ENCODE results near the gene UBE2O.
A peak's percentile ranks its signal among the peaks of the same experiment; 100 is the strongest.

The UBE2O gene

DNA sequence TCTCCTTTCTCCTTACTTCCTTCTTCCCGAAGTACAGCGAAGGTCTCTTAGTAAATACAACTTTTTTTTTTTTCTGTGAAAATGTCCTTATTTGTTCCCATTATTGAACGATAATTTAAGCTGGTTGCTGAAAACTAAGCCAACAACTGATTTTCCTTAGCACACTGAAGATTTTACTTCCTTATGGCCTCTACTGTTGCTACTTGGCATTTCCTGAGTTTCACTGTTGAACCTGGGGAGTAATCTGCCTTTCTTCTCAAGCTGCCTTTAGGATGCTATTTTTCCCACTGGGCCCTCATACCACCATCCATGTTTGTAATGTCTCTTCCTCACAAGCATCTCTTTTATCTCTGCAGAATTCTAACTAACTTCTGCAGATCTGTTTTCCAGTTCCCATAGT is 26.1 kb downstream of the UBE2O start (continued):
- TF ChIP-seq, protein P1, sequence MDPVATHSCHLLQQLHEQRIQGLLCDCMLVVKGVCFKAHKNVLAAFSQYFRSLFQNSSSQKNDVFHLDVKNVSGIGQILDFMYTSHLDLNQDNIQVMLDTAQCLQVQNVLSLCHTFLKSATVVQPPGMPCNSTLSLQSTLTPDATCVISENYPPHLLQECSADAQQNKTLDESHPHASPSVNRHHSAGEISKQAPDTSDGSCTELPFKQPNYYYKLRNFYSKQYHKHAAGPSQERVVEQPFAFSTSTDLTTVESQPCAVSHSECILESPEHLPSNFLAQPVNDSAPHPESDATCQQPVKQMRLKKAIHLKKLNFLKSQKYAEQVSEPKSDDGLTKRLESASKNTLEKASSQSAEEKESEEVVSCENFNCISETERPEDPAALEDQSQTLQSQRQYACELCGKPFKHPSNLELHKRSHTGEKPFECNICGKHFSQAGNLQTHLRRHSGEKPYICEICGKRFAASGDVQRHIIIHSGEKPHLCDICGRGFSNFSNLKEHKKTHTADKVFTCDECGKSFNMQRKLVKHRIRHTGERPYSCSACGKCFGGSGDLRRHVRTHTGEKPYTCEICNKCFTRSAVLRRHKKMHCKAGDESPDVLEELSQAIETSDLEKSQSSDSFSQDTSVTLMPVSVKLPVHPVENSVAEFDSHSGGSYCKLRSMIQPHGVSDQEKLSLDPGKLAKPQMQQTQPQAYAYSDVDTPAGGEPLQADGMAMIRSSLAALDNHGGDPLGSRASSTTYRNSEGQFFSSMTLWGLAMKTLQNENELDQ (tag by site-specific recombination; IDR thresholded peaks at IDR 0.05; ENCODE audit: low read depth), result no peak
- TF ChIP-seq, protein P2, sequence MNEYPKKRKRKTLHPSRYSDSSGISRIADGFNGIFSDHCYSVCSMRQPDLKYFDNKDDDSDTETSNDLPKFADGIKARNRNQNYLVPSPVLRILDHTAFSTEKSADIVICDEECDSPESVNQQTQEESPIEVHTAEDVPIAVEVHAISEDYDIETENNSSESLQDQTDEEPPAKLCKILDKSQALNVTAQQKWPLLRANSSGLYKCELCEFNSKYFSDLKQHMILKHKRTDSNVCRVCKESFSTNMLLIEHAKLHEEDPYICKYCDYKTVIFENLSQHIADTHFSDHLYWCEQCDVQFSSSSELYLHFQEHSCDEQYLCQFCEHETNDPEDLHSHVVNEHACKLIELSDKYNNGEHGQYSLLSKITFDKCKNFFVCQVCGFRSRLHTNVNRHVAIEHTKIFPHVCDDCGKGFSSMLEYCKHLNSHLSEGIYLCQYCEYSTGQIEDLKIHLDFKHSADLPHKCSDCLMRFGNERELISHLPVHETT (tag by site-specific recombination; IDR thresholded peaks at IDR 0.05), result no peak
- TF ChIP-seq ZNF2 (tag by site-specific recombination; IDR thresholded peaks at IDR 0.05), result no peak

DNA sequence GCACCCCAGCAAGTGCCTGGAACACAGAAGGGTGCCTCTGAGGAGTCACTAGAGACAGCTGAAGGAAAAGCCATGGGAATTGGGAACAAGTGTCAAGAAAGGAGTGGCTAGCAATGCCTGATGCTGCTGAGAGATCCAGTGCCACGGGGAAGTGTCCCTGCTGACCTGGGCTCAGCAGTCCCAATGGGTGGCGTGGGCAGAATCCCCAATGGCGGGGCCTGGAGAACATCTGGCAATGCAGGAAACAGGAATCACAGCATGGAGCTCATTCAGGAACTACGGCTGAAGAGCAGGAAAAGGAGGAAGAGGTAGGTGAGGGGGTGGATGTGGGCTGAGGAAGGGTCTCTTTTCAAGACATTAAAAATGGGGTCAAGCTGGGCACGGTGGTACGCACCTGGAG is 30.1 kb downstream of the UBE2O start:
- Histone ChIP-seq H3K9me3 (ENCODE audit: control insufficient read depth, insufficient read depth, low read depth, low read length) (no peaks in the 10 kb centered on the region), H3K36me3 (ENCODE audit: control insufficient read depth in 2 of 2, insufficient read depth in 1 of 2, low read length in 2 of 2) (peaks cover 0 to 14% of the 10 kb centered on the region in 2 experiments; a peak in 1 of 3 replicates), H3K4me3 (ENCODE audit: low read depth, low read length) (no peak overlapping the region), H3K4me1 (ENCODE audit: control insufficient read depth, insufficient read depth, low read length) (peaks cover 2% of the 10 kb centered on the region; the same call in 1 of the 2 replicates), H3K27ac (ENCODE audit: extremely low read depth, low read depth, low read length) (no peak overlapping the region; the same call in 1 of the 2 replicates)
- peak; percentile 72 for TF ChIP-seq ZIC2 (tag by site-specific recombination; IDR thresholded peaks at IDR 0.05)
- TF ChIP-seq TRIM28 (IDR thresholded peaks at IDR 0.05; ENCODE audit: borderline replicate concordance, low read length), result no peak
- ChIA-PET POLR2A (no interaction called here), CTCF (interaction anchor here (0.6 to 1.1 kb wide), 4 partner anchors 14 to 144 kb away, joined by 3 to 4 read pairs (median 4); no protein-coding TSS in a partner anchor)

DNA sequence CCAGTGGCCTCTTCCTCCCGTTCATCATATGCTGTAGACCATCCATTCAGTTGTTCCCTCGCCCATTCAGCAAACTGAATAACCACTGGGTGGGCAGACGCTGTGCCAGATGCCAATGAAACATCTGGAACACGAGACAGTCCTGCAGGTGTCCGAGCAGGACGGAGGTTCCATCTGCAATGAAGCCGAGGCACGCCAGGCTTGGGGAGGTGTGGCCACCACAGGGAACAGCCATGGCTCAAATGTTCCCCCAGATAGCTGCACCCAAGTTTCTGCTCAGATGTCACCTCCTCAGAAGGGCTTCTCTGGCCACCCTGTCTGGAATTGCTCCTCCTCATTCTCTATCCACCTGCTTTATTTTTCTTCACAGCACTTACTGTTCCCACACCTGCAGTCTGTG is 30.5 kb downstream of the UBE2O start:
- POLR2A ChIA-PET, result no interaction called here
- TF ChIP-seq ZNF341 (tag by site-specific recombination; IDR thresholded peaks at IDR 0.05; ENCODE audit: low read depth), result peak; percentile 79
- TF ChIP-seq, protein P3, sequence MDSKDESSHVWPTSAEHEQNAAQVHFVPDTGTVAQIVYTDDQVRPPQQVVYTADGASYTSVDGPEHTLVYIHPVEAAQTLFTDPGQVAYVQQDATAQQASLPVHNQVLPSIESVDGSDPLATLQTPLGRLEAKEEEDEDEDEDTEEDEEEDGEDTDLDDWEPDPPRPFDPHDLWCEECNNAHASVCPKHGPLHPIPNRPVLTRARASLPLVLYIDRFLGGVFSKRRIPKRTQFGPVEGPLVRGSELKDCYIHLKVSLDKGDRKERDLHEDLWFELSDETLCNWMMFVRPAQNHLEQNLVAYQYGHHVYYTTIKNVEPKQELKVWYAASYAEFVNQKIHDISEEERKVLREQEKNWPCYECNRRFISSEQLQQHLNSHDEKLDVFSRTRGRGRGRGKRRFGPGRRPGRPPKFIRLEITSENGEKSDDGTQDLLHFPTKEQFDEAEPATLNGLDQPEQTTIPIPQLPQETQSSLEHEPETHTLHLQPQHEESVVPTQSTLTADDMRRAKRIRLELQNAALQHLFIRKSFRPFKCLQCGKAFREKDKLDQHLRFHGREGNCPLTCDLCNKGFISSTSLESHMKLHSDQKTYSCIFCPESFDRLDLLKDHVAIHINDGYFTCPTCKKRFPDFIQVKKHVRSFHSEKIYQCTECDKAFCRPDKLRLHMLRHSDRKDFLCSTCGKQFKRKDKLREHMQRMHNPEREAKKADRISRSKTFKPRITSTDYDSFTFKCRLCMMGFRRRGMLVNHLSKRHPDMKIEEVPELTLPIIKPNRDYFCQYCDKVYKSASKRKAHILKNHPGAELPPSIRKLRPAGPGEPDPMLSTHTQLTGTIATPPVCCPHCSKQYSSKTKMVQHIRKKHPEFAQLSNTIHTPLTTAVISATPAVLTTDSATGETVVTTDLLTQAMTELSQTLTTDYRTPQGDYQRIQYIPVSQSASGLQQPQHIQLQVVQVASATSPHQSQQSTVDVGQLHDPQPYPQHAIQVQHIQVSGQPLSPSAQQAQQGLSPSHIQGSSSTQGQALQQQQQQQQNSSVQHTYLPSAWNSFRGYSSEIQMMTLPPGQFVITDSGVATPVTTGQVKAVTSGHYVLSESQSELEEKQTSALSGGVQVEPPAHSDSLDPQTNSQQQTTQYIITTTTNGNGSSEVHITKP (tag by site-specific recombination; IDR thresholded peaks at IDR 0.05), result no peak
- CTCF ChIA-PET, result interaction anchor here (0.6 to 1.1 kb wide), 2 partner anchors 14 to 52 kb away, joined by 3 to 4 read pairs; no protein-coding TSS in a partner anchor
- Histone ChIP-seq H3K27ac (ENCODE audit: extremely low read depth, low read depth, low read length) (no peak overlapping the region), H3K9me3 (ENCODE audit: control insufficient read depth, insufficient read depth, low read depth, low read length) (no peaks in the 10 kb centered on the region), H3K36me3 (ENCODE audit: control insufficient read depth in 2 of 2, insufficient read depth in 1 of 2, low read length in 2 of 2) (peaks cover 0 to 19% of the 10 kb centered on the region in 2 experiments; a peak in 1 of 3 replicates), H3K4me1 (ENCODE audit: control insufficient read depth, insufficient read depth, low read length) (peaks cover 6% of the 10 kb centered on the region), H3K4me3 (ENCODE audit: low read depth, low read length) (no peak overlapping the region)

DNA sequence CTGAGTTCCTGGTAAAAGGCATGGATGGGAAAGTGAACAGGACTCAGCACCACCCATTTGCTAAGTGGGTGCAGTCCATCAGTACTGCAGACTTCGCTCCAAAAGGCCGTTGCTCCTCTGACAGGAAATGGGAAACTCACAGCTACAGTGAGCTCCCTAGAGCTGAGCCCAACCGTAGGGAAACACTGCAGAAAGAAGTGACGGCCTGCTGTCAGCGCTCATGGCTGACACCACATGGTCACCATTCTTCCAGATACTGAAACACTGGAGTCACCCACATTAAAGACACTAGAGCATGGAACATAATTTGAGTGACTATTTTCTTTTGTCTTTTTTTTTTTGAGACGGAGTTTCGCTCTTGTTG is 31.9 kb downstream of the UBE2O start:
- TF ChIP-seq ZBTB1 (tag by site-specific recombination; IDR thresholded peaks at IDR 0.05), result no peak
- TF ChIP-seq, protein P4, sequence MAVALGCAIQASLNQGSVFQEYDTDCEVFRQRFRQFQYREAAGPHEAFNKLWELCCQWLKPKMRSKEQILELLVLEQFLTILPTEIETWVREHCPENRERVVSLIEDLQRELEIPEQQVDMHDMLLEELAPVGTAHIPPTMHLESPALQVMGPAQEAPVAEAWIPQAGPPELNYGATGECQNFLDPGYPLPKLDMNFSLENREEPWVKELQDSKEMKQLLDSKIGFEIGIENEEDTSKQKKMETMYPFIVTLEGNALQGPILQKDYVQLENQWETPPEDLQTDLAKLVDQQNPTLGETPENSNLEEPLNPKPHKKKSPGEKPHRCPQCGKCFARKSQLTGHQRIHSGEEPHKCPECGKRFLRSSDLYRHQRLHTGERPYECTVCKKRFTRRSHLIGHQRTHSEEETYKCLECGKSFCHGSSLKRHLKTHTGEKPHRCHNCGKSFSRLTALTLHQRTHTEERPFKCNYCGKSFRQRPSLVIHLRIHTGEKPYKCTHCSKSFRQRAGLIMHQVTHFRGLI (tag by site-specific recombination; IDR thresholded peaks at IDR 0.05), result peak; percentile 96
- POLR2A ChIA-PET, result no interaction called here
- Histone ChIP-seq H3K27ac (ENCODE audit: extremely low read depth, low read depth, low read length) (peak overlapping the region; percentile 27; the same call in 1 of the 2 replicates), H3K4me1 (ENCODE audit: control insufficient read depth, insufficient read depth, low read length) (peaks cover 11% of the 10 kb centered on the region), H3K4me3 (ENCODE audit: low read depth, low read length) (no peak overlapping the region), H3K36me3 (ENCODE audit: control insufficient read depth in 2 of 2, insufficient read depth in 1 of 2, low read length in 2 of 2) (peaks cover 0 to 24% of the 10 kb centered on the region in 2 experiments; a peak in 1 of 3 replicates), H3K9me3 (ENCODE audit: control insufficient read depth, insufficient read depth, low read depth, low read length) (no peaks in the 10 kb centered on the region)
- CTCF ChIA-PET, result interaction anchor here (0.7 kb wide), 2 partner anchors 123 to 280 kb away, joined by 3 to 4 read pairs; no protein-coding TSS in a partner anchor
